CD1c-positive myeloid dendritic cell (primary cell): ENCODE measurements around the gene THOC6.
"Not testable (repeated sequence)": the region's sequence is repeated elsewhere in the genome, so short reads cannot be mapped to it uniquely, and the experiment has no call there.

Experiments used
- DNase-seq: peaks from one replicate; pipeline ENCODE4 v3.0.0-alpha.2; 2016; ENCODE audit errors: extremely low spot score

Gene THOC6

DNA sequence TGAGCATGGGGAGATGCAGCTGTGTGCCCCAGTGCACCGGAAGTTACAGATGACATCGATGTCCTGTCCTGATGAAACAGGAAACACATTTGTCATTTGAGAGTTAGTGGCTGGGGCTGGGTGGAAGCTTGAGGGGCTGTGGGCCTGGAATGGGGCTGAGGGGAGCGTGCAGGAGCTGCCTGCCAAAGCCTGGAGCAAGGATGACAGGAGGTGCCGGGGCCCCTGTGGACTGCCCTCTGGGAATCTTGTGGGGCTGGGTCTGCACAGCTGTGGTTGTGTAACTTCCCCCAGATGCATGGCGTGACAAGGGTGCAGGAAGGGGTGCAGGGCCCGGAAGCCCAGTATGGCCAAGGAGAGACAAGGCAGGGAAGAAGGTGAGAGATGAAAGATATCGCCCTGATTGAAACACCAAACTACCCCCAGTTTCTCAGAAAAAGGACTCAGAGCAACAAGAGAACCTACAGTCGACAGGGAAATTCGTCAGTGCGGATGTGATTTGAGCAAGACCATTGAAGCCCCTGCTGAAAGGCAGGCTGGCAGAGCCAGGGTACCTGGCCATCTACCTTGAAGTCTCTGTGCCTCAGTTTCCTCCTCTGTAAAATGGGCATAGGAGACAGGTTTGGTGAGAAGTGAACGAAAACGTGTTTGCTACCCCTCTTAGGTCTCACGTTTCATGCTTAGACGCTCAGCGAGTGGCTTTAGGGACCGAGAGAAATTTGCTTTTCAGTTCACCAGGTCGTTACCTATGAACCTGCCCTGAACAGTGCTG, 31.3 kb downstream of the THOC6 start:
- DNase-seq, result no peak

DNA sequence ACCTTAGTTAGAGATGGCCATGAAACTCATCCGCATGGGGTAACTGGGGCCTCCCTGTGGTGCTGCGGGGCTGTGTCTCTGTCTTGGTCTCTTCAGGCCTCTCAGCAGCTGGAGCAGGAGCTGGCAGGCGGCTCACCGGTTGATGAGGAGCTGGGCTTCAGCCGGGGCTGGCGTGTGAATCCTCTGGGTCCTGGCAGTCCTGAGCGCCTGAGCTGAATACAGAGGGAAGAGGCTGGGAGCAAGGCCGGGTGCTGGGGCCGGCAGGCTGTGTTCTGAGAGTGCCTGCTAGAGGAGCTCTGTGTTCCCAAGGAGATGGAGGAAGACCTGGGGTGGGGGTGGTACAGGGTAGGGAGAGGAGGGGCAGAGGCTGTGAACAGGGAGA, 31.9 kb downstream of the THOC6 start:
- not testable (repeated sequence) for DNase-seq

DNA sequence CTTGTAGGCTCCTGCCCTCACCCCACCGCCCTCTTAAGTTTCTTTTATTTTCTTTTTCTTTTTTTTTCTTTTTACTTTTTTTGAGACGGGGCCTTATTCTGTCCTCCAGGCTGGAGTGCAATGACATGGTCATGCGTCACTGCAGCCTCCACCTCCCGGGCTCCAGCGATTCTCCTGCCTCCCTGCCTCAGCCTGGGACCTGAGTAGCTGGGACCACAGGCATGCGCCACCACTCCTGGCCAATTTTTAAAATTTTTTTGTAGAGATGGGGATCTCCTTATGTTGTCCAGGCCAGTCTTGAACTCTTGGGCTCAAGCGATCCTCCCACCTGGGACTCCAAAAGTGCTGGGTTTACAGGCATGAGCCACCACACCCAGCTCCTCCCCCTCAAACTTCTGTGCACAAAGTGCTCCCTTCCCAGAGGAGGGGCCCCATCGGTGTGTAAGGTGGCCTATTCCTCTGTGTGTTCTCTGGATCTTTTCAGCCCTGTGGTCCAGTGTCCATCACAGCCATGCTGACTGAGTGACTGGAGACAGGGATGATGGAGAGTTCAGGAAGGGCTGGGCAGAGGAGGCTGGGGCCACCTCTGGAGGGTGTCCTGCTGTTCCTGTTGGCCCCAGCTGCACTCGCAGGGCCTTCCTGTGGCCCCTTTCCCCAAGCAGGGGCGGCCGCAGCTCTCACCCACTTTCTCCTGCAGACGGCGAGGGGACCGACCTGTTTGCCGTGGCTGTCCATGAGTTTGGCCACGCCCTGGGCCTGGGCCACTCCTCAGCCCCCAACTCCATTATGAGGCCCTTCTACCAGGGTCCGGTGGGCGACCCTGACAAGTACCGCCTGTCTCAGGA, 32.7 kb downstream of the THOC6 start:
- no peak for DNase-seq

DNA sequence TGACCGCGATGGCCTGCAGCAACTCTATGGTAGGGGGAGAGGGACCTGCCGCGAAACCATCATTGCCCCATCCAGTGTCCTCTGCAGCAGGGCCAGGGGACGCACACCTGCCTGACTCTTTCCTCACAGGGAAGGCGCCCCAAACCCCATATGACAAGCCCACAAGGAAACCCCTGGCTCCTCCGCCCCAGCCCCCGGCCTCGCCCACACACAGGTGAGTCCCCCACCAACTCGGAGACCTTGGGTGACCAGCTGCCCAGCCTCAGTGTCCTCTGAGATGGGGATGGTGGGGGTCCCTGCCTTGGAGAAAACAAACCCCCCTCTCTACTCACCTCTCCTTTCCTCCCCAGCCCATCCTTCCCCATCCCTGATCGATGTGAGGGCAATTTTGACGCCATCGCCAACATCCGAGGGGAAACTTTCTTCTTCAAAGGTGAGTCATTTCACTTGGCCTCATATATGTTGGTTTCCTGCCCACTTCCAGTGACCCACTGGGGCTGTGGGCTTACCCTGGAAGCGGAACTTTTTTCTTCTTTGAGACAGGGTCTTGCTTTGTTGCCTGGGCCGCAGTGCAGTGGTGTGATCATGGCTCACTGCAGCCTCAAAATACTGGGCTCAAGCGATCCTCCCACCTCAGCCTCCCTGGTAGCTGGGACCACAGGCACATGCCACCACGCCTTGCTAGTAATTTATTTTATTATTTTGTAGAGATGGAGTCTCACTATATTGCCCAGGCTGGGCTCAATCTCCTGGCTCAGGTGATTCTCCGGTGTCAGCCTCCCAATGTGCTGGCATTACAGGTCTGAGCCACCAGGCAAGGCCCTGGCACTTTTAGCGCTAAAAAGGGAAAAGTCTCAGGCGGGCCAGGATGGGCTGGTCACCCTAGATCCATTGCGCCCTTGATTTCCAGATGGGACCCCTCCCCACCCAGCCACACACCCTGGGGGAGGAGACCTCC, 33.6 kb downstream of the THOC6 start:
- DNase-seq, result no peak

DNA sequence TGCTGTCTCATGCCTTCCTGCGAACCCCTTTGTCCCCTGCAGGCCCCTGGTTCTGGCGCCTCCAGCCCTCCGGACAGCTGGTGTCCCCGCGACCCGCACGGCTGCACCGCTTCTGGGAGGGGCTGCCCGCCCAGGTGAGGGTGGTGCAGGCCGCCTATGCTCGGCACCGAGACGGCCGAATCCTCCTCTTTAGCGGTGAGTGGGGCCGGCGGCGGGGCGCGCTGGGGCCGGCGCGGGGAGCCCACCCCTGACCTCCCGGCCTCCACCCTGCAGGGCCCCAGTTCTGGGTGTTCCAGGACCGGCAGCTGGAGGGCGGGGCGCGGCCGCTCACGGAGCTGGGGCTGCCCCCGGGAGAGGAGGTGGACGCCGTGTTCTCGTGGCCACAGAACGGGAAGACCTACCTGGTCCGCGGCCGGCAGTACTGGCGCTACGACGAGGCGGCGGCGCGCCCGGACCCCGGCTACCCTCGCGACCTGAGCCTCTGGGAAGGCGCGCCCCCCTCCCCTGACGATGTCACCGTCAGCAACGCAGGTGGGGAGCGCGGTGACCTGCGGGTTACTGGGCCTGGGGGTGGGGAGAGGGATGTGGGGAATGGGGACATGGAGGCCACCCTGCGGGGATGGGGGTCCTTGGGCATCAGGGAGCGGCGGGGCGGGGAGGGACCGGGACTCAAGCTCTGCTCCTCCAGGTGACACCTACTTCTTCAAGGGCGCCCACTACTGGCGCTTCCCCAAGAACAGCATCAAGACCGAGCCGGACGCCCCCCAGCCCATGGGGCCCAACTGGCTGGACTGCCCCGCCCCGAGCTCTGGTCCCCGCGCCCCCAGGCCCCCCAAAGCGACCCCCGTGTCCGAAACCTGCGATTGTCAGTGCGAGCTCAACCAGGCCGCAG, 34.5 kb downstream of the THOC6 start:
- DNase-seq, result peak; percentile 16

DNA sequence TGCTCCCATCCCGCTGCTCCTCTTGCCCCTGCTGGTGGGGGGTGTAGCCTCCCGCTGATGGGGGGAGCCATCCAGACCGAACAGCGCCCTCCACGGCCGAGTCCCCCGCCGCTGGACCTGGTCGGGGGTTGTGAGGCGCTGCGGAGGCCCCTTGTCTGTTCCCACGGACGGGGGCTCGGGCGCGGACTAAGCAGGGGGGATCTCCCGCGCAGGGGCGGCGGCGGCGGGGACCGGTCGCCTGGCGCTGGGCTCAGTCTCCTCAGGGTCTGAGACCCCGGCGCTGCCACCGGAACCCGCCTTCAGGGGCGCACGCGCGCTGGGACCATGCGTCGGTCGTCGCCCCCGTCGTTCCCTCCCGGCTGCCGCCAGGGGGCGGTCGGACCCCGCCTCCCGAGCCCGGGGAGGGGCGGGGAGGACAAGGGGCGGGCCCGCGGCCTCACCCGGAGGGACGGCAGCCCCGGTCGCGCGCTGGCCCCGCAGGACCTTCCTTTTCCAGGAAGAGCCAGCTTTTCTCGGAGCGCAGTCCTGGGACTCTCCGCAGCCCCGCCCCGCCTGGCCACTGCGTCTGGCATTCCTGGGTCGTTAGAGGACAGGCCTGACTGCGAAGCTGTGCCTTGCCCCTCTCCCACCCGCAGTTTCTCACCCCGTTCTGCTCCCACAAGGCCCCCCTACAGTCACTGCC, 35.3 kb downstream of the THOC6 start:
- DNase-seq, result peak; percentile 94

DNA sequence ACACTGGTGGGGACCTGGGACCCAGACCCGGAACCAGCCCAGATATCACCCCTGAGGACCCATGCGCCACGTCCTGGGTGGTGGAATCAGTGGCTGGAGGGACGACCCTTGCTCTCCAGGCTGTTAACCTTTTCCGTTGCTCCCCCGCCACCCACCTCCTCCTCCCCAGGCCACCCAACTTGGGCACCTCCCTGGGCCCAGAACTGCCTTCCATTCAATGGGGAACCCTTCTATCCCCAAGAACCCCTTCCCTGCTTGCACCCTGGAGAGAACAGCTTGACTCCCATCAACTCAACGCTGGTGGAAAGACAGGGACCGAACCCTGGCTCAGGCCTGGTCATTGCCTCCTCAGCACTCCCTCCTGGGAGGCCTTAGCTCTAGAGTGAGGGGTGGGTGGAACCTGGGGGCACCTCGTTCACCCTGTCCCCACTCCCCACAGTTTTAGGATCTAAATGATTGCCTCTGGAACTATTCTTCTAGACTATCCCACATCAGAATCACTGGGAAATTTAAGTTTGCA, 35.9 kb downstream of the THOC6 start:
- DNase-seq, result no peak

DNA sequence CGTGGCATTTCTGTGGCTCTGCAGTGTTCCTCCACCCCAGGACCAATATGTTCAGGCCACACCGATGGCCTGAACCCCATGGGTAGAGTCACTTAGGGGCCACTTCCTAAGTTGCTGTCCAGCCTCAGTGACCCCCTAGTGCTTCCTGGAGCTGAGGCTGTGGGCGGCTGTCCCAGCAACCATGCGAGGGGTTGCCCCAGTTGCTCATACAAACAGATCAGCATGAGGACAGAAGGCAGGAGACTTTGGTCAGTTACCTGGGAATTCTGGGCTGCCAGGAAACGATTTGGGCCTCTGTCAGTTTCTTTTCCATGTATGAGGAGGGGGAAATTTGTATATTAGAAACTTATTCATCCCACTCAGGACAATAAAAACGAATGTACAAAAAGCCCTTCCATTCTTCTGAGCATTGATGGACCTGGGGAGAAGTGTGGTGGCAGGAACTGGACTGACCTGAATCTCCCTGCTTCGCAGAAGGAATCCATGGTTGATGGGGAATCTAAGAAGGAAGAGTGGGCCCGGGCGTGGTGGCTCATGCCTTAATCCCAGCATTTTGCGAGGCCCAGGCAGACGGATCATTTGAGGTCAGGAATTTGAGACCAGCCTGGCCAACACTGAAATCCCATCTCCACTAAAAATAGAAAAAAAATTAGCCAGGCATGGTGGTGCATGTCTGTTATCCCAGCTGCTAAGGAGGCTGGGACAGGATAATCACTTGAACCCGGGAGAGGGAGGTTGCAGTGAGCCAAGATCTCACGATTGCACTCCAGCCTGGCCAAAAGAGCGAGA, 36.7 kb downstream of the THOC6 start:
- no peak for DNase-seq

DNA sequence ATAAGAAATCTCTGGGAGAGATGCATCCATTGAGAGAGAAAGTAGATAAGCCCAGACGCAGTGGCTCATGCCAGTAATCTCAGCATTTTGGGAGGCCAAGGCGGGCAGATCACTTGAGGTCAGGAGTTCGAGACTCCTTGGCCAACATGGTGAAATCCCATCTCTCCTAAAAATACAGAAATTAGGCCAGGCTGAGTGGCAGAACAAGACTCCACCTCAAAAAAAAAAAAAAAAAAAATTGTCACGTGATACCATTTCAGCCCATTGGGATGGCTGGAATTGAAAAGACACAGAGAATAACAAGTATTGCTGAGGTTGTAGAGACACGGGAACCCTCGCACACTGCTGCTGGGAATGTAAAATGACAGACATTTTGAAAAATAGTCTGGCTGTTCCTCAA, 38.7 kb downstream of the THOC6 start:
- DNase-seq, result no peak

DNA sequence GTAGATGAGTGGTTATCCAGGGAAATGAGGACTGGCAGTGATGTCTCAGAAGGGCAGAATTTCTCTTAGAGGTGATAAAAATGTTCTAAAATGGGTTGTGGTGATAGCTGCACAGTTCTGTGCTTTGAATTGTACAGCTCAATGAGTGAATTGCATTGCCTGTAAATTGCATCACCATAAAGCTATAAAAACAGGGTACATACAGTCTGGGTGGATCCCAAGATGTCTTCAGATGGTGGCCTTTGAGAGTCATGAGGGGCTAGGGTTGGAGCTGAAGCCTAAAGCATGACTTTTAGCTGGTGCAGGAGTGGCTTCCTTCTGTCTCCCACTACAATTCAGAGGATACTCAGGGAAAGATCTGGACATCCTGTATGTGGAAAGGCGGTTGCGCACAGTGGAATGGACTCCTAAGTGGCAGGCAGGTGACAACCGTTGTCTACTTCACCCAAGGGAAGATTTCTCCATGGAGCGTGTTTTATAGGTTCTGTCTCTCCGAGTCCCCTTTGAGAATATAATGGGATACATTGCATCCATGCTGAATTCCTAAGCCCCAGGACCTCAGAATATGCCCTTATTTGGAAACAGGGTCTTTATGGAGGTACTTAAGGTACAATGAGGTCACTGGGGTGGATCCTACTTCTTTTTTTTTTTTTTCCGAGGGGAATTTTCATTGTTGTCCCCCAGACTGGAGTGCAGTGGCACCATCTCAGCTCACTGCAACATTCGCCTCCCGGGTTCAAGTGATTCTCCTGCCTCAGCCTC, 40.0 kb downstream of the THOC6 start:
- no peak for DNase-seq

DNA sequence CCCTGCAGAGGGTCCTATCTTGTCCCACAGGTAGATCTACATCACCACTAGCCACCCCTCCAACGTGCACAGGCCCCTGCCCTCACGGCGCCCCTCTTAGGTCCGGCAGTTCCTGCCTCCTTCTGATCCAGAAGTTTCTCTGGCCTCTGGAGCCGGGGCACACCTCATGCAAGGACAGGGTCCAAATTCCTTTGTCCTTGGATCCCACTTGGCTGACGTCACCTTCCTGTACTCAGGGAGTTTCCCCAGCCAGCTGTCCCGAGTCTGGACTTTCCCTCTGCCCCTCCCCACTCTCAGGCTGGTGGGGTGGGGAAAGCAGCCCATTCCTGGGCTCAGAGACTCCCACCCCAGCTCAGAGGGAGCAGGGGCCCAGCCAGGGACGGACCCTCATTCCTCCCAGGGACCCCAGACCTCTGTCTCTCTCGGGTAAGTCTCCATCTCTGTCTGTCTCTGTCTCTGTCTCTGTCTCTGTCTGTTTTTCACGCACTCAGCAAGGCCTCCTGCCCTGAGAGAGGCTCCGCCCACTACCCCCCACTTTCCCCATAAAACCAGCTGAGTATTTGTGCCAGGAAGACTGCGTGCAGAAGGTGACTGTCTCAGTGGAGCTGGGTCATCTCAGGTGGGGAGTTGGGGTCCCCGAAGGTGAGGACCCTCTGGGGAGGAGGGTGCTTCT, 41.4 kb downstream of the THOC6 start, which contains the start of gene IL32:
TSS of gene IL32 (plus strand) at position 572 of the 673 bp plus-strand sequence. CDS start 172 bp downstream, outside the sequence.
- DNase-seq, result no peak

DNA sequence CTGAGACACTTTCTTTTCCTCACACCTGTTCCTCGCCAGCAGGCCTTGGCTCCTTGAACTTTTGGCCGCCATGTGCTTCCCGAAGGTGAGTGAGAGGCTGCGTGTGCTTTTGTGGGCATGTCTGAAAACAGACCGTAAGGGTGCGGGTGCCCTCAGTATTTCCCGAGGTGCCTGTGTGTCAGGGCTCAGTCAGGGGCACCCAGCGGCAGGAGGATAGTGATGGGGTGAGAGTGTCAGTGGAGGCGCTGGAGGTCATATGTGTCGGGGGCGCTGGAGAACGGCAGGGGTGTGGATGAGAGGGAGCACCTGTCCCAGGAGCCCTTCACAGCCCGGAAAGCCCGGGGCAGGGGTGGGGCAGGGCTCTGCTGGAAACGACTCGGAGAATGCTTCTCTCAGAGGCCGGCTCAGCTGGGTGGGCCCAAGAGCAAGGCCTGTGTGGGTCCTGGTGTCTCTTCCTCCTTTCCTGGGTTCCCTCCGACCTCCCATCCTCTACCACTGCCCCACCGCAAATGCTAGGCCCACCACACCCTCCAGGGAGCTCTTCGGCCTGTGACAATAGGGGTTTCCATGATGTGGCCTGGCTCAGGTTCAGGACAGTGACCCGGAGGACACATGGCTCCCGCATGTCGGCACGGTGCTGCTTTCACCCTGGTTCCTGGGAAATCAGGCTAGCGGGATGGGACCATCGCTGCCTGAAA, 42.1 kb downstream of the THOC6 start:
- no peak for DNase-seq

DNA sequence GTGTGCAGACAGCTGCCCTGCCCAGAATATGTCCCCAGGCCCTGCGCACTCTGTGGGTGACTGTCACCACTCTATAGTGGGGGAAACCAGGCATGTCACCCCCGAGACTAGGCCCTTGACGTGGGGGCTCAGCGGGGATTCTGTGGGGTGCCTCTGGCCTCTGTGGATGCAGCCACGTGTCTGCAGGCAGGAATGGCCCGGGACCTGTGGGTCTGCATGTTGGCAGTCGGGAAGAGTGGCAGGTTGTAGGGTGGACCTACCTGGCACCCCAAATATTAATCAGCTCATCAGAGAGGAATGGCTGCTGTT, 42.6 kb downstream of the THOC6 start:
- no peak for DNase-seq

DNA sequence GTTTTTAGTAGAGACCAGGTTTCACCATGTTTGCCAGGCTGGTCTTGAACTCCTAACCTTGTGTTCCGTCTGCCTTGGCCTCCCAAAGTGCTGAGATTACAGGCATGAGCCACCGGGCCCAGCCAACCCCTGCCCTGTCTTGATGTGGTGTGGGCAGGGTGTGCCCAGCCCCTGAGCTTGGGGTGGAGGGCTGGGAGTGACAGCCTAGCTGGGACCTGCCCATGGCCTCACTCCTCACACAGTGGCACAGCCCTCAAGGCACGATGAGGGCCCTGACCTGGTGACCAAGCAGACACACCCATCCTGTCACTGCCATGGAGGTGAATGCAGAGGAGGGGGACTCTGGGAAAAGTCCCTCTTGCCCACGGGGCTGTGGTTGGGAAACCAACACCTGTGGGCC, 44.7 kb downstream of the THOC6 start:
- no peak for DNase-seq

DNA sequence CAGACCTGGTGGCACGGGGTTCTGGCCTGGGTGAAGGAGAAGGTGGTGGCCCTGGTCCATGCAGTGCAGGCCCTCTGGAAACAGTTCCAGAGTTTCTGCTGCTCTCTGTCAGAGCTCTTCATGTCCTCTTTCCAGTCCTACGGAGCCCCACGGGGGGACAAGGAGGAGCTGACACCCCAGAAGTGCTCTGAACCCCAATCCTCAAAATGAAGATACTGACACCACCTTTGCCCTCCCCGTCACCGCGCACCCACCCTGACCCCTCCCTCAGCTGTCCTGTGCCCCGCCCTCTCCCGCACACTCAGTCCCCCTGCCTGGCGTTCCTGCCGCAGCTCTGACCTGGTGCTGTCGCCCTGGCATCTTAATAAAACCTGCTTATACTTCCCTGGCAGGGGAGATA, 45.3 kb downstream of the THOC6 start:
- not testable (repeated sequence) for DNase-seq

DNA sequence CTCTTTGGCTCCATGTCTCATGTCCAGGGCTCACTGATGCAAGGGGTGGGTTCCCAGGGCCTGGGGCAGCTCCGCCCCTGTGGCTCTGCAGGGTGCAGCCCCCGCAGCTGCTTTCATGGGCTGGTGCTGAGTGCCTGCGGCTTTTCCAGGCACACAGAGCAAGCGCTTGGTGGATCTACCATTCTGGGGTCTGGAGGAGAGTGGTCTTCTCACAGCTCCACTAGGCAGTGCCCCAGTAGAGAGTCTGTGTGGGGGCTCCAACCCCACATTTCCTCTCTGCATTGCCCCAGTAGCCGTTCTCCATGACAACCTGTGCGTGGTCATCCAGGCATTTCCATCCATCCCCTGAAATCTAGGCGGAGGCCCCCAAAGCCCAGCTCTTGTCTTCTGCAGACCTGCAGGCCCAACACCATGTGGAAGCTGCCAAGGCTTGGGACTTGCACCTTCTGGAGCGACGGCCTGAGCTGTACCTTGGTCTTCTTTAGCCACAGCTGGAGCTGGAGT, 46.8 kb downstream of the THOC6 start:
- no peak for DNase-seq

DNA sequence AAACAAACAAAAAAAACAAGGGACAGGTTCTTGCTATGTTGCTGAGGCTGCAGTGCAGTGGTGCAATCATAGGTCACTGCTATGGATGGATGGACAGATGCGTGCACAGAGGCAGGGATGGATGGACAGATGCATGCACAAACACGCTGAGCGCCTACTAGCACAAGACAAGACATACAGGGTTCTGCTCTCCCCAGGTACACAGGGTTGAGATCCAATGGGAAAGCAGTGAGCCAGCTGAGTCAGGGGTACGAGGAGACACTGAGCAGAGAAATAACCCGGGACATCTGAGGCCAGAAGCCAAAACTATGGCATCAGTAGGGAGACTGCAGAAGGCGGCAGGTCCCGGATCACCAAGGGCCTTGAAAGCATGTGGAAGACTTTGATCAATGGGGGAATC, 47.8 kb downstream of the THOC6 start:
- DNase-seq, result no peak
